RPMI8226 (cell line): ENCODE measurements around the gene IFT81.
"Not testable (repeated sequence)": the region's sequence is repeated elsewhere in the genome, so short reads cannot be mapped to it uniquely, and the experiment has no call there.

Experiments
- DNase-seq: peaks from one replicate; pipeline ENCODE4 v3.0.0-alpha.2; 2015

Gene IFT81, protein sequence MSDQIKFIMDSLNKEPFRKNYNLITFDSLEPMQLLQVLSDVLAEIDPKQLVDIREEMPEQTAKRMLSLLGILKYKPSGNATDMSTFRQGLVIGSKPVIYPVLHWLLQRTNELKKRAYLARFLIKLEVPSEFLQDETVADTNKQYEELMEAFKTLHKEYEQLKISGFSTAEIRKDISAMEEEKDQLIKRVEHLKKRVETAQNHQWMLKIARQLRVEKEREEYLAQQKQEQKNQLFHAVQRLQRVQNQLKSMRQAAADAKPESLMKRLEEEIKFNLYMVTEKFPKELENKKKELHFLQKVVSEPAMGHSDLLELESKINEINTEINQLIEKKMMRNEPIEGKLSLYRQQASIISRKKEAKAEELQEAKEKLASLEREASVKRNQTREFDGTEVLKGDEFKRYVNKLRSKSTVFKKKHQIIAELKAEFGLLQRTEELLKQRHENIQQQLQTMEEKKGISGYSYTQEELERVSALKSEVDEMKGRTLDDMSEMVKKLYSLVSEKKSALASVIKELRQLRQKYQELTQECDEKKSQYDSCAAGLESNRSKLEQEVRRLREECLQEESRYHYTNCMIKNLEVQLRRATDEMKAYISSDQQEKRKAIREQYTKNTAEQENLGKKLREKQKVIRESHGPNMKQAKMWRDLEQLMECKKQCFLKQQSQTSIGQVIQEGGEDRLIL

DNA sequence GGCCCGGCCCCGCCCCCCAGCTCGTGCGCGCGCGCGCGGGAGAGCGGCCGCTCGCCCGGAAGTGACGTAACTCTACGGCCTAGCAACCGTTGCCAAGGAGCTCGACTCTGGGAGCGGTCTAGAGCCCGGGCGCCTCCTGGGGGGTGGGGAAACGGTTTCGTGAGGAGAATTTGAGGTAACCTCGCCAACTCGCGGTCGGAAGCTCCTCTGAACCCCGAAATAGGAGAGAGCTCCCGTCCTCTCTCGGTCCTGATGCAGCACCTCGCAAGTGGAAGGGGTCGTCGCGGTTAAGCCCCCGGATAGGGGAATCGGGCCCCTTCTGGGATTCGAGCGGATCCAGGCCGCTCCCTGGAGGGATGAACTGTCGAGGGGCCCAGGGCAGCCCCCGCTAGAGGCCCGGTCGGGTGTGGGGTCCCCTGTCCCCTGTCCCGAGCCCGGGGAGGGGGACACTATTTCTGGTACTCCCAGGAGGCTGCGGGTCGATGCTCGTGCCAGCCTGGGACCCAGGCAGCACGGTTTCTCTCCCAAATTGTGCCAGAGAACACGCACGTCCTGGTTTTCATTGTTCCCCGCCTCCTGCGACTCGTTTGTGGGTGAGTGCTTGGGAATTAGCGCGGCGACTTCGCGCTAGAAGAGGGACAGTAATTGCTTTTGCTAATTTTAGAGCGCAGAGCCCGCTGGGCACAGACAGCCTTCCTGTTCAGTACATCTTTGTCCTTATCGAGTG lies at the start of gene IFT81:
IFT81 (plus strand) TSS at position 89 of the 727 bp plus-strand sequence. CDS start 3,024 bp downstream, outside the sequence.
- DNase-seq, result peak; percentile 95

DNA sequence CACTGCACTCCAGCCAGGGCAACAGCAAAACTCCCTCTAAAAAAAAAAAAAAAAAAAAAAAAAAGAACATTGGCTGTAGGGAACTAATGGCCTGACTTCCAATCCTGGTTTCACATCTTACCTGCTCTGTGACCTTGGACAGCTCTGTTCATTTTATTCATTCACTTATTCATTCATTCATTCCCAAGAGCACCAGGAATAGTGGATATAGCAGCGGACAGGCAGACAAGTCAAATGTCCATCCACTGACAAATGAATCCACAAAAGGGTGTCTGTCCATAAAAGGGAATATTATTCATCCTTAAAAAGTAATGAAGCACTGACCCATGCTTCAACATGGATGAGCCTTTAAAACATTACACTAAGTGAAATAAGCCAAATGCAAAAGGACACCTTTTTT lies 48.3 kb upstream of the IFT81 start:
- DNase-seq, result no peak

DNA sequence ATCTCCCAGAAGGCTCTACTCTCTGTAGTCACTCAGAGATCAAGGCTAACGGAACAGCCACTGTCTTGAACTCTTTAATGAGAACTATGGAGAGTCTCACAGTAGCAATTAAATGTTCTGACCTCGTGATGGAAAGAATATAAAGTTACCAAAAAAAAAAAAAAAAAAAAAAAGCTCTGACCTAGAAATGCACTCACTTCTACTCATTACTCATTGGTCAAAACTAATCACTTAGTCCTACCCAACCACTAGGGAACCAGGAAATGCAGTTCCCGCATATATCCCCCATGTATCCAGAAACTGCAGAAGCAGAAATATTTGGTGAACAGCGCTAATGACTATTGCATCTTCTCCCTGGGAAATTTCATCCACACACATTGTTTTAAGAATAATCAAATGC lies 46.4 kb upstream of the IFT81 start:
- DNase-seq, result no peak

DNA sequence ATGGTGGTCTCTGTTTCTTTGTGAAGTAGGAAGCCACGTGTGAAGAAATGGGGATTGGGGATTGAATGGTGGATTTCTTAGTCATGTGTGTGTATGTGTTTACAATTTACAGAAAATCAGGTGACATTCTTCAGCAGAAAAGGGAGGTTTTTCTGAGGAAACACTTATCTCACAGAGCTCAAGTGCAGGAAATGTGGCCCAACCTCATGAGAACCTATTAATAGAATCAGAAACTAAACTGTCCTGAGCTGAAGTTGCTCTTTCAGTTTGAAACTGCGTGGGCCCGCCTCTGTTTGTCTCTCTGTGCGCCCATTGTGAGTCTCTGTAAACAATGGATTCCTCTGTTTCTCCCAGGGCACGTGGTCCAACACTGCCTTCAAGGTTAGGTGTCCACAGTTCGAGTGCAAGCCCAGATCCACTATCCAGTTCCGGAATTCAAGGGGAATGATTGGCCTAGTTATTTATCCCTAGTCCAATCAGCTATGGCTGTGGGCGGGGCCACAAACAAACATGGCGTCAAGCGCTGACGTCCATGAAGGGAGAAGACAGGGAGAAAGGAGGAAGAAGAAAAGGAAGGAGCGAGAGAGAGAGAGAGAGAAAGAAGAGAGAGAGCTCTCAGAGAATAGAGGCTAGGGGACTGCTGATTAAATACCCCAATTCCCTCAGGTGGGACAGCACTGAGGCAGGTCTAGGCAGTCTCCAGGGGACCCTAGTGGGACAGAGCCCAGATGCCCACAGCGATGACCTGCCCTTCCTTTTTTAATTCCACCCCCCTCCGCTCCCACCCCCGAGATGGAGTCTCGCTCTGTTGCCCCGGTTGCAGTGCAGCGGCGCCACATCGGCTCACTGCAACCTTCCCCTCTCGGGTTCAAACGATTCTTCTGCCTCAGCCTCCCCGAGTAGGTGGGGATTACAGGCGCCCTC lies 44.4 kb upstream of the IFT81 start:
- peak; percentile 87 for DNase-seq

DNA sequence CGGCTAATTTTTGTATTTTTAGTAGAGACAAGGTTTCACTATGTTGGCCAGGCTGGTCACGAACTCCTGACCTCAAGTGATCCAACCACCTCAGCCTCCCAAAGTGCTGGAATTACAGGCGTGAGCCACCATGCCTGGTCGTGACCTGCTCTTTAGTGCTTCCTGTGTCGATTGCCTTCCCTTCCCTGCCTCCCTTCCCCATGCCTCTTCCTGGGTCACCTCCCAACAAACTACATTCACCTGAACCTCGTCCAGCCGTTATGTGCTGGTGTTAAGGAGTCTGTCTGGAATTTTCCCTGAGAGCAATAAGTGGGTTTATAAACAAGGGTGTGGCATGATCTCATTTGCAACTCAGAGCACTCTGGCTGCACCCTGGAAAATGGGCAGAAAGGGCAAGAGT lies 43.7 kb upstream of the IFT81 start:
- no peak for DNase-seq

DNA sequence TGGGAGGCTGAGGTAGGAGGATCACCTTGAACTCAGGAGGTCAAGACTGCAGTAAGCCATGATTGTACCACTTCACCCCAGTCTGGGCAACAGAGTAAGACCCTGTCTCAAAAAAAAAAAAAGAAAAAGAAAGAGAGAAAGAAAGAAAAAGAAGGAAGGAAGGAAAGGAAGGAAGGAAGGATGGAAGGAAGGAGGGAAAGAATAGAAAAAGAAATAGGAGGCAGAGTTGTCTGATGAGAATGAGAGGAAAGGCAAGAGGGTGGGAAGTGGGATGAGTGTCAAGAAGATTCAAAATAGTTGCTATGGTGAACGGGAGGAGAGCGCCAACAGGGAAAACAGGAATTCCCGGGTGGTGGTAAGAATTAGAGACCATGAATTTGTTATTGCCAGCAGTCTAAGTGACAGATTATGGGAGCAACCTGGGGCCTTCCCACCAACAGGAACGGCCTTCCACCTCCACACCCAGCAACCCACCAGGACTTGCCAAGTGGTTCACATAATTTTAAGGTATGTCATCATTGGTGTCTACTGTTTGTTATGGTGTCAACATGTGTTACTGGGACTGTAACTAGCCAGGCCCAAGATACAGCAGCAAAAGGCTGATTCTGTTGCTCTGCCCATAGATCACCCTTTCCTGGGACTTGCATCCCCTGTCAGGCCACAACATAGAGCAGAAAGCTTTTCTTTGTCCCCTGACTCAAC lies 39.7 kb upstream of the IFT81 start:
- no peak for DNase-seq

DNA sequence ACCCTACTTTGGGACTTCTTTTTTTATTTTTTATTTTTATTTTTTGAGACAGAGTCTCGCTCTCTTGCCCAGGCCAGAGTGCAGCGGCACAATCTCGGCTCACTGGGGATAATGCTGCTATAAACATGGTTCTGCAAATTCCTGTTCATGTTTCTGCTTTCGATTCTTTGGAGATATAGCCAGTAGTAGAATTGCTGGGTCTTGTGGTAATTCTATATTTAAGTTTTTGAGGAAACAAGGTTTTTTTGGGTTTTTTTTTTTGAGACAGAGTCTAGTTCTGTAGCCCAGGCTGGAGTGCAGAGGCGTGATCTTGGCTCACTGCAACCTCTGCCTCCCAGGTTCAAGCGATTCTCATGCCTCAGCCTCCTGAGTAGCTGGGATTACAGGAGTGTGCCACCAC lies 35.9 kb upstream of the IFT81 start:
- DNase-seq, result not testable (repeated sequence)

DNA sequence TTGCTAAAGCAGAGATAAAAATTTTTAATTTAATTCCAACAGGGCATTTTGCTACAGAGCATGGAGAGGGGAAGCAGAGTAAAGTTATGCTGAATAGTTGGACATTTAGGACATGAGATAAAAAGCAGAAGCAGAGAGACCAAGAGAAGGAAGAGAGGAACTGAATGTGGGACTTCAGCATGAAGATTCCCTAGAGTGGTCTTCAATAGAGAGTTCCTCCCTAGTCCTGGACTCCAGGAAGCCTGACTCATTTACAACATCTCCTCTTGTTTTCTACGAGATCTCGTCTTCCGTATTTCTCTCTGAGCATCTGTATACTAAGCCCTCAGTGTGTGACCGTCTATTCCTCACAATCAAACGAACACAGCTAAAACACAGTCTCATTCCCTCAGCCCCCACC lies 35.2 kb upstream of the IFT81 start:
- DNase-seq, result no peak

DNA sequence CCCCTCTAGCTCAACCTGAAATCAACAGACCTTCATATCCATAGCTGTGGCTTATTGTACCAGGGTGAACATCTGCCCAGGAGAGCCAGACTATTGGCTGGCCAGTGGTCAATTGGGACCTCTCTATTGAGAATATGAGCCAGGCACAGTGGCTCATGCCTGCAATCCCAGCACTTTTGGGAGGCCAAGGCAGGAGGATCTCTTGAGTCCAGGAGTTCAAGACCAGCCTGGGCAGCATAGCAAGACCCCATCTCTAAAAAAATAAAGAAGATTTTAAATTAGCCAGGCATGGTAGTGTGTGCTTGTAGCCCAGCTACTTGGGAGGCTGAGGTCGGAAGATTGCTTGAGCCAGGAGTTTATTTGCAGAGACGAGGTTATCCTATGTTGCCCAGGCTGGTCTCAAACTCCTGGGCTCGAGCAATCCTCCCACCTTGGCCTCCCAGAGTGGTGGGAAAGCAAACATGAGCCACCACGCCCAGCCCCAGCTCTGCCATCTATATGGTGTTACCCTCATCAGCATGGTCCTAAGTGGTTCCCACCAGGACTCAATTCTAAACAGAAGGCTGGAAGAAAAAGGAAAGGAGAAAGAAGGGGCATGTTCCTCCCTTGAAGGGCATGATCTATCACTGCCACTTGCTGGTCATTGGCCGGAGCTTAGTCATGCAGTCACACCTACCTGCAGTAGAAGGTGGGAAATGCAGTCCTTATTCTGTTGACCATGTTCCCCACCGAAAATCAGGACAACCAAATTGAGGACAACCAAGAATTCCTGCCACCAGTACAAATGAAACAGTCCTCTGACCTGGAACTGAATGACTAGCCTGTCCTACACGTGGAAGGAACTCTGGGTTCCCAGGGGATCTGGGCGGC lies 33.7 kb upstream of the IFT81 start:
- DNase-seq, result no peak

DNA sequence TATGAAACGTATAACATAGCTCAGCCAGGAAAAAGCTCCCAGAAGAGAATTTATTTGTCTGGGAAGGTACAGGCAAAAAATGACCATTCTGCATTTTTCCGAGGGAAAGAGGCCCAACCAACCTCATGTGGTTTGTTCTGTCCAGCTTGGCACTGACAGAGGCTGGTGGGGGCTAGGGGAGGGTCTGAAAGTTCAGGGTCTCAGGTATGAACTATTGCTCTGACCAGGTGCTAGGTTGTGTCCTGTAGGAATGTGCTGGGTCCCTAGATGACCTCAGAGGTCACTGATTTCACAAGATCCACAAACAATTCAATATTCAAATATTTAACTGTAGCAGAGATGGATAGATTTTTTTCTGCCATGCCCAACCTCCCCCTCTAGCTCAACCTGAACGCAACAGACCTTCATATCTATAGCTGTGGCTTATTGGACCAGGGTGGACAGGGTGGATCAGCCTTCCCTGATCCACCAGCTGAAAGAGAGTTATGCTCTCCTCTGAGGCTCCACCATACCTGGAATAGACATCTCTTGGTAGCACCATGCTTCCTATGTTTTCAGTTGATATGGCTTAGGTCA lies 32.9 kb upstream of the IFT81 start:
- no peak for DNase-seq

DNA sequence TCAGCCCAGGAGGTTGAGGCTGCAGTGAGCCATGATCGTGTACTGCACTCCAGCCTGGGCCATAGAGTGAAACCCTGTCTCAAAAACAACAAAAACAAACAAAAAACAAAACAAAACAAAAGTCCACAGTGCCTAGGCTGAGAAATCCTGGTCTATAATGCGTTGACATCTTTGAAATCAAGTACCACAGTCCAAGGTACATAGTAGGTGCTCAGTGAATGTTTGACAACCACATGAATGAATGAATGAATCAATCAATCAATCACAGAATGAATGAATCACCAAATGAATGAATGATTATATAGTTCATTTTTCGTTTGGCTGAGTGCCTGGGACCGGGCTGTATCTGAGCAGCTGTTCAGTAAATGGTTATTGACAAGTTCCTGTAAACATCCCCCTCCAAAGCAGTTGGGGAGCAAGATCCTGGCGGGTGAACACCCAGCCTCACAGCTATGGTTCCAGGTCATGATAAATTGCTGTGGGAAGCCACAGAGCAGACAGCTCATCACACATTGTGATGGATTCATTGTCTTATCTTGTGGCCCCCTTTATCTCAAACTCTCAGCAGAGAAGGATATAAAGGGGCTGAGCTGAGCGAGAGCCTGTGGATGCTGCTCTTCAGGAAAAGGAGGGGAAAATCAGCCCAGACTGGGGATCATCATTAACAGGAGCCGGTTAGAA lies 30.4 kb upstream of the IFT81 start:
- DNase-seq, result no peak

DNA sequence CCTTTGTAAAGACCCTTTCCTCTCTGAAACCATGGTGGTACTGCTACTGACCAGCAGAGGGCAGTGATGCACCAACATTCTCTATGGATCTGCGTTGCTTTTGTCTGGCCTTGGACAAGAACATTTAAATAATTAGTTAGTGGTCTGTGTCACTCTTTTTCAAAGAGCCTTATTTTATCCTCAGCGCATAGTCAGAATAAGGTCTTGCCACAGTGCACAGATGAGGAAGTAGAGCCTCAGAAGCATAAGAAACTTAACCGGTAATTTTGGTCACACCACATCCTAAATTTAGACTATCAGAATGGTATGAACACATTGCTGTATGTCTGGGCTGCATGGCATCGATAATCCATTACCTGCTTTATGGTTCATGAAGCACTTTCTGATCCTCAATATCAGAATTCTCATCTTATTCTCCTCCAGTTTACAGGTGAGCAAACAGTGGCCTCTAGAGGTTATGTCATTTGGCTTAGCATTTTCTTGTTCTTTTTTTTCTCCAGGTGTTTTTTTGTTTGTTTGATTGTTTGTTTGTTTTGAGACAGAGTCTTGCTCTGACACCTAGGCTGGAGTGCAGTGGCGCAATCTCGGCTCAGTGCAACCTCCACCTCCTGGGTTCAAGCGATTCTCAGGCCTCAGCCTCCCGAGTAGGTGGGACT lies 23.7 kb upstream of the IFT81 start:
- peak; percentile 68 for DNase-seq

DNA sequence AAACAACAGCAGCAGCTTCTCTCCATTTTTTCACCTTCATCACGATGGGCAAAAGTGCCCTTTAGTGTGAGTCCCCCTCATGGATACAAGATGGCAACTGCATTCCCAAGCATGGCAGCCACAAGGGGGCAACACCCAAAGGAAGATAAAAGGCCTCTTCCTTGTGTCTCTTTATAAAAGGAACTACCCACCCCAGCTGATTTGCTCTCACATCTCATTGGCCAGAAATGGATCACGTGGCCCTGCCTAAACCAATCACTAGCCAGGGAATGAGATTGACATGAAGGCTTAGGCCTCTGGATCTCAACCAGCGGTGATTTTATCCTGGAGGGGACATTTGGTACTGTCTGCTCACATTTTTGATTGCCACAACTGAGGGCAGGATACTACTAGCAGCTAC lies 21.9 kb upstream of the IFT81 start:
- DNase-seq, result peak; percentile 59

DNA sequence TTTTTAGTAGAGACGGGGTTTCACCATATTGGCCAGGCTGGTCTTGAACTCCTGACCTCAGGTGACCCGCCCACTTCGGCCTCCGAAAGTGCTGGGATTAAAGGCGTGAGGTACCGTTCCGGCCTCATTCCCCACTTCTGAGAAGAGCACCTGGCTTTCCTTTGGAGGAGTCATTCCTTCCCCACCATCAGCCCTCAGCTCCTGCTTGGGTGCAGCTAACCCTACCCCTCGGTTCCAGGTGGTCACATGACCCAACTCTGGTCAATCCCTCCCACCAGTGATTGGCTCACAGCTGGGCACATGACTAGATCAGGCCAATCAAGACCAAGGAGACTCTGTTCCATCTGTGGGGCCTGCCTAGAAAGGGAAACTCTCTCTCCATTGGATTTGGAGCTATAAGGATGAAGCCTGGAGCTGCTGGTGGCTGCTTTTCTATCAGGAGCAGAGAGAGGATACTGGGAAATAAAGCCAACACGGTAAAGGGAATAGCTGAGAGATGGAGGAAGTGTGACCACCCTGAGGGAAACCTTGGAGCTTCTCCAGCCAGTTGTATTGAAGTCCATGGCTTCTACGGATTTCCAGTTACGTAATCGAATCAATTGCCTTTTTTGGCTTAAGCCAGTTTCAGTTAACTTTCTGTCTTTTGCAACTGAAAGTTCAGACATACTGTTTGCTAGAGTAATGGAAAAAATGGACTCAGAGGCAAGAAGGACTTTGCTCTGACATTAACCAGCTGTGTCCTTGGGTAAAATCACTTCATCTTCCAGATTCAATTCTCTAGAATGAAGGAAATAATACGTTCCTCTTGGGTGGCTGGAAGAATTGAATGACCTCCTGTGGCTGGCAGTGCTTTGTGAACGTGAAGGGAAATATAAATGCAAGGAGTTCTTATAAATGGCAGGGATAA lies 19.7 kb upstream of the IFT81 start:
- no peak for DNase-seq

DNA sequence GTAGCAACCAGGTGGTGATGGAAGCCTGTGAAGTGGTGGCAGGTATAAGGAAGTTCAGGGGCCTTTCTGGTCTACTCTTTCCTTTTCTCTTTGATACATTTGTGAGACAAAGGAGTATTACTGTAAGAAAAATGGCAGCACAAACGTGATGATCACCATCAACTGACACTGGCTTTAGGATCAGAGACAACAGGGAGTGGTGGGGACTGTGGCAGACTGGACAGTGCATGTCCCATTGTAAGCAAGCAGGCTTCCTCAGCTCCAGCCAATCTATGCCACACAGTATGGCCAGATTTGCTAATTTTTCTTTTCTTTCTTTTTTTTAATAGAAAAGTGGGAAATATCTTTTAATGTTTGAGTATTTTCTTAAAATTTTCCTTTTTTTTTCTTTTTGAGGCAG lies 19.0 kb upstream of the IFT81 start:
- no peak for DNase-seq

DNA sequence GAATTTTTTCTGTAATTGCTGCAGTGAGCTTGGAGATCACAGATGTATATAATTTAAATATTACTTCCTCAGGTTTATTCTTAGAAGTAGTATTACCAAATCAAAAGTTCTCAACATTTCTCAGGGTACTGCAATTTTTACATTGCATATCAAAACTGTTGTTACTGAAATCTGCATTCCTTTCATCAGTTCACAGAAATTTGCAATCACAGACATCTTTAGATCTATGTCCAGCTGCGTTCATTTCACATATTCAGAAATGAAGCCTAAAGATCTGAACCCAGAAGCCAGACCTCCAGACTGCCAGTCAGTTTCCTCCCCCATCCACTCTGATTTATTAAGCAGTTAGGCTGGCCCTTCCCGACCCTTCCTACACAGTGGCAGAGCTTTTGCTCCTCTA lies 18.2 kb upstream of the IFT81 start:
- DNase-seq, result no peak

DNA sequence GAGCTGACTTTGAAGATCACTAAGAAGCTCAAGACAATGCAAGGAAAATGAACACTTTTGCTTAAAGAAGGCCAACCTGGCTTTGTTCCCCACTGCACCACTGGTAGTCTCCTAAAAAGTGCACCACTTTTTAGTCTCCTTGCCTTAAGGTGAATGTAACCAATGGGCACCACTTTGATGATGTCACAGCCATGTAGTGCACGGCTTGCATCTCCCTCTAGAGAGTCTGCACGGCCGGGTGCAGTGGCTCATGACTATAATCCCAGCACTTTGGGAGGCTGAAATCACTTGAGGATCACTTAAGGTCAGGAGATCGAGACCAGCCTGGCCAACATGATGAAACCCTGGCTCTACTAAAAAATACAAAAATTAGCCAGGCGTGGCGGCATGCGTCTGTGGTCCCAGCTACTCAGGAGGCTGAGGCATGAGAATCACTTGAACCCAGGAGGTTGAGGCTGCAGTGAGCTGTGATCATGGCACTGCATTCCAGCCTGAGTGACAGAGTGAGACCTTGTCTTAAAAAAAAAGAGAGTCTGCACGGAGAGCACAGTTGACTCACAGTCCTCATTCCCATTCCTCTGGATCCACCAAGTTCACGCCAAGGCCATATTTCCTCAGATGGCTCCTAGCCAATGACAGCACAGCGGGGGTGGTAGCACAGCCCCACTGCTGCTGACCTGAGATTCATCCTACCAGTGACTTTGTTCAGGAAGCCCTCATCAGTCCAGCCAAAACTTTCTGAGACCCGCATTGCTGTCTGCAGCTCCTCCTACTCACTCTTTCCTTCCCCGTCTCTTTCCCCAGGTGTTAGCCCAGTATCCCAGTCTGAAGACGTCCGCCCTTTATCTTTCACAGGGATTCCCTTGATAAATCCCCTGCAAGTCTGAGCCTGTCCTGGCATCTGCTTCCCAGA lies 16.5 kb upstream of the IFT81 start:
- no peak for DNase-seq
